OCI-LY1 (cell line): ENCODE results near the gene MYH7.

Experiments
- H2AFZ ChIP-seq: fragments of 200-600 bp; sonication (generic), shearing (Covaris generic); 2 replicates; pipeline ENCODE4 v1.6.0; 2014; ENCODE audit warnings: antibody characterized with exemption, mild to moderate bottlenecking, low read length
- H3F3A ChIP-seq: fragments of 200-600 bp; sonication (generic), shearing (Covaris generic); 2 replicates; pipeline ENCODE4 v1.6.0; 2014; ENCODE audit warnings: mild to moderate bottlenecking, antibody characterized with exemption, low read length, moderate library complexity; ENCODE audit not compliant: insufficient read depth
- H3K27ac ChIP-seq: fragments of 200-600 bp; sonication (generic); 2 replicates; pipeline ENCODE4 v1.5.1; 2014; ENCODE audit warnings: low read length, mixed run types, mild to moderate bottlenecking, low read depth; ENCODE audit not compliant: poor library complexity, severe bottlenecking
- H3K27me3 ChIP-seq: fragments of 200-600 bp; sonication (generic); 2 replicates; pipeline ENCODE4 v1.6.0; 2014; ENCODE audit warnings: antibody characterized with exemption, mild to moderate bottlenecking, low read length, moderate library complexity; ENCODE audit not compliant: insufficient read depth
- H3K36me3 ChIP-seq: fragments of 200-600 bp; sonication (generic); 2 replicates; pipeline ENCODE4 v1.6.1; 2014; ENCODE audit warnings: mild to moderate bottlenecking, antibody characterized with exemption, low read length, moderate library complexity, mixed read lengths; ENCODE audit not compliant: insufficient read depth
- H3K4me1 ChIP-seq: fragments of 200-600 bp; sonication (generic); 2 replicates; pipeline ENCODE4 v1.5.1; 2014; ENCODE audit warnings: mild to moderate bottlenecking, low read length, moderate library complexity; ENCODE audit not compliant: insufficient read depth, severe bottlenecking
- H3K4me2 ChIP-seq: fragments of 200-600 bp; sonication (generic), shearing (Covaris generic); 2 replicates; pipeline ENCODE4 v1.6.1; 2014; ENCODE audit warnings: low read length
- H3K4me3 ChIP-seq: fragments of 200-600 bp; sonication (generic); 2 replicates; pipeline ENCODE4 v1.5.1; 2014; ENCODE audit warnings: low read length, low read depth, mild to moderate bottlenecking, mixed read lengths; ENCODE audit not compliant: poor library complexity, severe bottlenecking
- H3K79me2 ChIP-seq: fragments of 200-600 bp; shearing (Covaris generic); 2 replicates; pipeline ENCODE4 v1.6.1; 2016; ENCODE audit warnings: mixed run types, low read length, mixed read lengths; ENCODE audit not compliant: insufficient read depth
- H3K9ac ChIP-seq: fragments of 200-600 bp; sonication (generic), shearing (Covaris generic); 2 replicates; pipeline ENCODE4 v1.6.1; 2014; ENCODE audit warnings: mild to moderate bottlenecking, low read length, mixed read lengths
- H3K9me2 ChIP-seq: fragments of 200-600 bp; sonication (generic), shearing (Covaris generic); 2 replicates; pipeline ENCODE4 v1.6.1; 2014; ENCODE audit warnings: low read depth, mild to moderate bottlenecking, low read length, mixed read lengths
- H3K9me3 ChIP-seq: fragments of 200-600 bp; shearing (Covaris generic); 2 replicates; pipeline ENCODE4 v1.6.1; 2014; ENCODE audit warnings: low read length, mixed read lengths
- H4K20me1 ChIP-seq: fragments of 200-600 bp; sonication (generic), shearing (Covaris generic); 2 replicates; pipeline ENCODE4 v1.6.0; 2016; ENCODE audit warnings: mild to moderate bottlenecking, low read length; ENCODE audit not compliant: insufficient read depth
- EZH2 ChIP-seq: fragments of 200-600 bp; sonication (generic), shearing (Covaris generic); IDR thresholded peaks from 2 replicates; pipeline ENCODE4 v1.8.0; 2017; ENCODE audit warnings: borderline replicate concordance, mixed run types, mild to moderate bottlenecking, antibody characterized with exemption, low read length, moderate library complexity, mixed read lengths
- TF ChIP-seq, protein P1 (sequence below): fragments of 200-600 bp; sonication (generic), shearing (Covaris generic); IDR thresholded peaks from 2 replicates; pipeline ENCODE4 v1.5.1; 2017; ENCODE audit warnings: mild to moderate bottlenecking, antibody characterized with exemption, low read length, moderate library complexity, mixed read lengths

MYH7 gene

DNA sequence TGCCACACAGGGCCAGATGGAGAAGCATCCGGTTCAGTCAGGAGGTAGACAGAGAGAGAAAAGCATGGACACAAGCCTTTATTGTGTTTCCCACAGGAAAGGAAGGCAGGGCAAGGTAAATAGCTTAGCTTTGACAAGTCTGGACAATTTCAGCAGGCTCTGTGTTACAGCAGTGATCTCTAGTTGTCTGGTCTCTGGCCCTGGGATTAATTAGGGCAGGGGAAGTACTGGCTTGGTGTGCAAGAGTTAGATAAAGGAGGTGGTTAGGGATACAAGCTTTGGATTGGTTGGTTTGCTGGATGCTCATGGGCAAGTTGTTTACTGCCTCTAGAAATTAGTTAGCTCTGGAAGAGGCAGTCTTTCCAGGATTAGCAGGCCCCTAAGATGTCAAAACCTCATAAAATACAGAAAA lies 19.0 kb upstream of the MYH7 start:
- H3K36me3 ChIP-seq: no peaks in the 10 kb centered on the region
- H4K20me1 ChIP-seq: no peaks in the 10 kb centered on the region

DNA sequence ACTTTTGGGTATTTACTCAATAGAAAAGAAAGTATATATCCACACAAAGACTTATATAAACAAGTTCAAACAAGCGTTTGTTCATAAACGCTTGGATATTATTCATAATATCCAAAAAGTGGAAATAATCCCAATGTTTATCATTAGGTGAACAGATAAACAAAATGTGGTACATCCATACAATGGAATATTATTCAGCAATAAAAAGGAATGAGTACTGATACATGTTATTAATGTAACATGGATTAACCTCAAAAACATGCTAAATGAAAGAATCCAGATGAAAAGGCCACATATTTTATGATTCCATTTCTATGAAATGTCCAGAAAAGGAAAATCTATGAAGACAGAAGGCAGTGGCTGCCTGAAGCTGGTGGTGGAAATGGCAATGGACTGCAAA lies 16.8 kb upstream of the MYH7 start:
- no peaks in the 10 kb centered on the region for H3K9me2 ChIP-seq
- no peaks in the 10 kb centered on the region for H3K4me1 ChIP-seq
- no peaks in the 10 kb centered on the region for H3K27me3 ChIP-seq
- H3K79me2 ChIP-seq: no peaks in the 10 kb centered on the region
- no peak overlapping the region for H3K4me3 ChIP-seq
- no peaks in the 10 kb centered on the region for H3K36me3 ChIP-seq
- no peak overlapping the region for H2AFZ ChIP-seq
- no peaks in the 10 kb centered on the region for H4K20me1 ChIP-seq
- H3K9me3 ChIP-seq: 0 out of 2 replicates have a peak, but pooled peaks cover 4% of the 10 kb centered on the region
- TF ChIP-seq, protein P1, sequence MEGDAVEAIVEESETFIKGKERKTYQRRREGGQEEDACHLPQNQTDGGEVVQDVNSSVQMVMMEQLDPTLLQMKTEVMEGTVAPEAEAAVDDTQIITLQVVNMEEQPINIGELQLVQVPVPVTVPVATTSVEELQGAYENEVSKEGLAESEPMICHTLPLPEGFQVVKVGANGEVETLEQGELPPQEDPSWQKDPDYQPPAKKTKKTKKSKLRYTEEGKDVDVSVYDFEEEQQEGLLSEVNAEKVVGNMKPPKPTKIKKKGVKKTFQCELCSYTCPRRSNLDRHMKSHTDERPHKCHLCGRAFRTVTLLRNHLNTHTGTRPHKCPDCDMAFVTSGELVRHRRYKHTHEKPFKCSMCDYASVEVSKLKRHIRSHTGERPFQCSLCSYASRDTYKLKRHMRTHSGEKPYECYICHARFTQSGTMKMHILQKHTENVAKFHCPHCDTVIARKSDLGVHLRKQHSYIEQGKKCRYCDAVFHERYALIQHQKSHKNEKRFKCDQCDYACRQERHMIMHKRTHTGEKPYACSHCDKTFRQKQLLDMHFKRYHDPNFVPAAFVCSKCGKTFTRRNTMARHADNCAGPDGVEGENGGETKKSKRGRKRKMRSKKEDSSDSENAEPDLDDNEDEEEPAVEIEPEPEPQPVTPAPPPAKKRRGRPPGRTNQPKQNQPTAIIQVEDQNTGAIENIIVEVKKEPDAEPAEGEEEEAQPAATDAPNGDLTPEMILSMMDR: no peak
- no peak for TF ChIP-seq EZH2
- no peak overlapping the region for H3K4me2 ChIP-seq
- no peak overlapping the region for H3K27ac ChIP-seq
- no peak overlapping the region for H3K9ac ChIP-seq
- no peaks in the 10 kb centered on the region for H3F3A ChIP-seq

More for the DNA sequence above, 19.0 kb upstream of the MYH7 start:
- H3K27ac ChIP-seq: no peak overlapping the region
- H3K27me3 ChIP-seq: no peaks in the 10 kb centered on the region
- no peak overlapping the region for H3K4me3 ChIP-seq
- no peak overlapping the region for H3K9ac ChIP-seq
- H2AFZ ChIP-seq: no peak overlapping the region
- no peaks in the 10 kb centered on the region for H3K9me2 ChIP-seq
- H3K4me2 ChIP-seq: no peak overlapping the region
- no peaks in the 10 kb centered on the region for H3K4me1 ChIP-seq
- no peaks in the 10 kb centered on the region for H3F3A ChIP-seq
- 0 out of 2 replicates have a peak, but pooled peaks cover 4% of the 10 kb centered on the region for H3K9me3 ChIP-seq
- no peaks in the 10 kb centered on the region for H3K79me2 ChIP-seq
- no peak for TF ChIP-seq EZH2
- TF ChIP-seq, protein P1: no peak

DNA sequence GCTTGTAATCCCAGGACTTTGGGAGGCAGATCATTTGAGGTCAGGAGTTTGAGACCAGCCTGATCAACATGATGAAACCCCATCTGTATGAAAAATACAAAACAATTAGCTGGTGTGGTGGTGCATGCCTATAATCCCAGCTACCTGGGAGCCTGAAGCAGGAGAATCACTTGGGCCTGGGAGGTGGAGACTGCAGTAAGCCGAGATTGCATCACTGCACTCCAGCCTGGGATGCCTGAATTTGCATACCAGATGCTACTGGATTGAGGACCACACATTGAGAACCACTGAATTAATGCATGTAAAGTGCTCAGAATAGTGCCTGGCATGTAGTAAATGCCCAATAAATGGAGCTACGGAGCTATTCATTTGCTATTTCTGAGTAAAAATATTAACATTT lies 14.9 kb upstream of the MYH7 start:
- no peaks in the 10 kb centered on the region for H3K9me2 ChIP-seq
- H3K4me1 ChIP-seq: no peaks in the 10 kb centered on the region
- H3F3A ChIP-seq: no peaks in the 10 kb centered on the region
- no peak overlapping the region for H3K4me3 ChIP-seq
- no peaks in the 10 kb centered on the region for H3K79me2 ChIP-seq
- no peak overlapping the region for H3K9ac ChIP-seq
- no peak overlapping the region for H2AFZ ChIP-seq
- no peaks in the 10 kb centered on the region for H3K36me3 ChIP-seq
- H4K20me1 ChIP-seq: no peaks in the 10 kb centered on the region
- no peak overlapping the region for H3K27ac ChIP-seq
- no peak for TF ChIP-seq EZH2
- TF ChIP-seq, protein P1: no peak
- 0 out of 2 replicates have a peak, but pooled peaks cover 4% of the 10 kb centered on the region for H3K9me3 ChIP-seq
- H3K4me2 ChIP-seq: no peak overlapping the region
- H3K27me3 ChIP-seq: no peaks in the 10 kb centered on the region
